Fibroblast of the aortic adventitia (primary cell): ENCODE results near the gene DEAF1. TPM values are rescaled to one million over a fixed set of nuclear protein-coding genes. Genes with fewer than 3 reads are reported as not detected.
A peak's percentile ranks its signal among the peaks of the same experiment; 100 is the strongest.

ENCODE experiments used
- DNase-seq: peaks from one replicate; pipeline ENCODE4 v3.0.0-alpha.2; 2010; ENCODE audit warnings: low read depth
- H3K4me3 ChIP-seq: 2 replicates; pipeline ENCODE4 v1.5.1; 2011; ENCODE audit warnings: low read depth, mild to moderate bottlenecking, control low read depth, low read length, moderate library complexity
- total RNA-seq: library from RNA; depleted of rRNA; stranded (reverse); fragments of >200 nt; gene quantifications from 2 replicates; pipeline ENCODE4 v1.2.3, GENCODE V29; 2012; ENCODE audit warnings: low replicate concordance
- TF ChIP-seq, protein P1 (sequence below): IDR thresholded peaks from 2 replicates; pipeline ENCODE4 v1.5.1; 2011; ENCODE audit warnings: mild to moderate bottlenecking, low read length, control low read depth, inconsistent platforms; ENCODE audit not compliant: insufficient read depth

DEAF1 gene
- total RNA-seq, 1 donor = 40.0 TPM

DNA sequence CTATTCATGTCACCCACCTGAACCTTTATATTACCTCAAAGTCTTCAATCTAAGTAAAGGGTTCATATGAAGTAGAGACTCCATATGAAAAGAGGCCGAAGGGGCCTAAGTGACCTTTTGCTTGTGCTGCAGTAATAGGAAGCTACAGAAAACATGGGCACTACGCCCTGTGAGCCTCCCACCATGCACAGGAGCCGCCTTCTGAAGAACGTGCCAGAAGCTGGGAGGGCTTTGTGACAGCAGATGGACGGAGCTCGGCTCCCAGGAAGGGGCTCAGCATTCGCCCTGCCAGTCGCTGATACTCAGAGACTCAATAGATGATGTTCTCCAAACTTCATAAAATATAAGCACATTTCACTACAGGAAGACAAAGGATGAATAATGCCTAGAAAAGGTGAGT lies 21.2 kb downstream of the DEAF1 start:
- no peak overlapping the region for H3K4me3 ChIP-seq
- TF ChIP-seq, protein P1, sequence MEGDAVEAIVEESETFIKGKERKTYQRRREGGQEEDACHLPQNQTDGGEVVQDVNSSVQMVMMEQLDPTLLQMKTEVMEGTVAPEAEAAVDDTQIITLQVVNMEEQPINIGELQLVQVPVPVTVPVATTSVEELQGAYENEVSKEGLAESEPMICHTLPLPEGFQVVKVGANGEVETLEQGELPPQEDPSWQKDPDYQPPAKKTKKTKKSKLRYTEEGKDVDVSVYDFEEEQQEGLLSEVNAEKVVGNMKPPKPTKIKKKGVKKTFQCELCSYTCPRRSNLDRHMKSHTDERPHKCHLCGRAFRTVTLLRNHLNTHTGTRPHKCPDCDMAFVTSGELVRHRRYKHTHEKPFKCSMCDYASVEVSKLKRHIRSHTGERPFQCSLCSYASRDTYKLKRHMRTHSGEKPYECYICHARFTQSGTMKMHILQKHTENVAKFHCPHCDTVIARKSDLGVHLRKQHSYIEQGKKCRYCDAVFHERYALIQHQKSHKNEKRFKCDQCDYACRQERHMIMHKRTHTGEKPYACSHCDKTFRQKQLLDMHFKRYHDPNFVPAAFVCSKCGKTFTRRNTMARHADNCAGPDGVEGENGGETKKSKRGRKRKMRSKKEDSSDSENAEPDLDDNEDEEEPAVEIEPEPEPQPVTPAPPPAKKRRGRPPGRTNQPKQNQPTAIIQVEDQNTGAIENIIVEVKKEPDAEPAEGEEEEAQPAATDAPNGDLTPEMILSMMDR = no peak
- DNase-seq = no peak

DNA sequence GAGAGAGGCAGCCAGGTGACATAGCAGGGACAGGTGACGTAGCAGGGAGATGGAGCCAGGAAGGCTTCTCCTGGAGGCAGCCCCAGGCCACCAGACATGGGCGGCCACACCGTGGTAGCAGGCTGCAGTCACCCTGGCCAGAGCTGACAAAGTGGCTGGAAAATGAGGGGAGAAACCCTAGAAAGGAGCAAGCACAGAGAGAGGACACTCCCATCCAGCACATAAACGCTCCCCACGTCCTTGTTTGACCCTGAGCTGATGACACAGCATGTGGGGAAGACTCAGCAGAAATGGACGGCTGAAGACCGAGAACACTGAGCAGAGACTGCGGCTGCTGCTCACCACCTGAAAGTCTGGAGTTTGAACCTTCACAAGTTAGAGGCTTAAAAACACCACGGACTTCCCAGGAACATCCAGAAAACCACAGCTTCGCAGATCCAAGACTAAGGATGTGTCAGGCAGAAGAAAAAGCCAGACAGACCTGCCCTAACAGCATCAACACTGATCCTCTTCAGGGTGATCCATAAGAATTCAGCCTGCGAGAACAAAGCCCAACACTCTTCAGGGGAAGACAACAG lies 29.2 kb downstream of the DEAF1 start:
- no peak overlapping the region for H3K4me3 ChIP-seq
- TF ChIP-seq, protein P1 = no peak
- DNase-seq = peak; percentile 59

GRCh38 chr11:665062-665703 lies 29.8 kb downstream of the DEAF1 start:
- DNase-seq = peak; percentile 41
- H3K4me3 ChIP-seq = no peak overlapping the region
- TF ChIP-seq, protein P1 = no peak

DNA sequence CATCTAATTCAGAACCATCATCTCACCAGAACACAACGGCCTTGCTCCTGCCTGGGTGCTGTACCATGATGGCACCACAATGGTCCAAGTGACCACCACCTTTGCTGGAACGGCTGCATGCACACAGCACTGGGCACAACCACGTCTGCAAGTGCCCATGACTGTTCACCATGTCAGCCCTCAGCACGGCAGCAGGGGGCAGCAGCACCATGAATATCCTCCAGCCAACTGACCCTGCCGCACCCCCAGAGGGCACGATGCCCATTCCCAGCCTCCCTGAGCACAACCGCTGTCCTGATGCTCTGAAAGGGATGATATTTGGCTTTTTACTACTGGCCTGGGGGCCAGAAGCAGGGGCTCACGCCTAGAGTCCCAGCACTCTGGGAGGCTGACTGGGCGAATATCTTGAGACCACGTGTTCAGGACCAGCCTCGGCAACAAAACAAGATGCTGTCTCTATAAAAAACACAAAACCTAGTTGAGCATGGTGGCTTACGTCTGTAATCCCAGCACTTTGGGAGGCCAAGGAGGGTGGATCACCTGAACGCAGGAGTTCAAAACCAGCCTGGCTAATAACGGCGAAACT lies 32.2 kb downstream of the DEAF1 start:
- TF ChIP-seq, protein P1 = peak; percentile 76
- no peak overlapping the region for H3K4me3 ChIP-seq
- DNase-seq = peak; percentile 68

- DNase-seq = no peak
- H3K4me3 ChIP-seq = no peak overlapping the region
- TF ChIP-seq, protein P1 = no peak
Observed at GRCh38 chr11:660681-661444, 34.2 kb downstream of the DEAF1 start.

GRCh38 chr11:660281-660680 lies 34.7 kb downstream of the DEAF1 start:
- TF ChIP-seq, protein P1 = no peak
- DNase-seq = no peak
- no peak overlapping the region for H3K4me3 ChIP-seq
